Endothelial cell of umbilical vein (primary cell): Measurements from ENCODE around the gene TBC1D30. TPM values are rescaled to one million over a fixed set of nuclear protein-coding genes. Genes with fewer than 3 reads are reported as not detected.

Experiments
- BruUV-seq: library from RNA; stranded (reverse); fragments of 400-500 nt; replicated peaks from 2 replicates; lab custom pipeline; 2021; lab: Mats Ljungman, UMichigan
- CTCF ChIA-PET: fragments of 300-600, 350-600 bp; sonication (Branson Sonifier 250); formaldehyde crosslinking; loops from one replicate; lab custom pipeline; 2021; ENCODE audit warnings: antibody characterized with exemption, inconsistent platforms; lab: Charles Lee
- POLR2A ChIA-PET: fragments of 300-600, 350-600 bp; sonication (Branson Sonifier 250); formaldehyde crosslinking; loops from one replicate; lab custom pipeline; 2021; ENCODE audit warnings: antibody characterized with exemption, inconsistent platforms; lab: Charles Lee
- DNase-seq: peaks from one replicate; pipeline ENCODE4 v3.0.0-alpha.2; 2011; ENCODE audit warnings: low read depth, low spot score
- FAIRE-seq: peaks from 2 replicates; lab custom pipeline; 2011; peaks lifted over from hg19 to GRCh38; lab: Jason Lieb, UNC
- H2AFZ ChIP-seq: 2 replicates; pipeline ENCODE4 v1.6.0; 2012; ENCODE audit warnings: low read depth, low read length, control low read depth, inconsistent platforms
- H3K27ac ChIP-seq: 2 replicates; pipeline ENCODE4 v1.5.1; 2011; ENCODE audit warnings: low read depth, mild to moderate bottlenecking, control low read depth, low read length, moderate library complexity; ENCODE audit not compliant: insufficient read depth
- H3K27me3 ChIP-seq, 2 experiments: 2 replicates each; pipeline versions ENCODE4 v1.6.0 to v1.6.1; 2011; ENCODE audit warnings: low read length in 2 of 2, mixed read lengths in 1 of 2; ENCODE audit not compliant: control insufficient read depth in 2 of 2, insufficient read depth in 2 of 2
- H3K36me3 ChIP-seq, 2 experiments: 2 replicates in 1 of 2; 3 replicates in 1 of 2; pipeline ENCODE4 v1.5.1; 2011; ENCODE audit warnings: low read length in 2 of 2, mild to moderate bottlenecking in 1 of 2, moderate library complexity in 1 of 2; ENCODE audit not compliant: control insufficient read depth in 2 of 2, insufficient read depth in 2 of 2; ENCODE audit errors: extremely low read depth in 1 of 2
- H3K4me1 ChIP-seq: 3 replicates; pipeline ENCODE4 v1.5.1; 2011; ENCODE audit warnings: mild to moderate bottlenecking, low read length; ENCODE audit not compliant: control insufficient read depth, insufficient read depth; ENCODE audit errors: extremely low read depth
- H3K4me2 ChIP-seq: 2 replicates; pipeline ENCODE4 v1.6.1; 2011; ENCODE audit warnings: low read length, control low read depth, mixed read lengths; ENCODE audit not compliant: insufficient read depth
- H3K4me3 ChIP-seq, 3 experiments: fragments of 200-600 bp in 1 of 3; sonication (generic), shearing (Covaris generic) in 1 of 3; replicated peaks in 1 of 3; 2 replicates each; pipeline ENCODE4 v1.5.1; 2011 to 2016; ENCODE audit warnings: control low read depth in 3 of 3, low read length in 3 of 3, mild to moderate bottlenecking in 2 of 3, inconsistent platforms in 1 of 3, low read depth in 1 of 3, moderate library complexity in 1 of 3; ENCODE audit not compliant: insufficient read depth in 1 of 3
- H3K79me2 ChIP-seq: 2 replicates; pipeline ENCODE4 v1.6.0; 2012; ENCODE audit warnings: low read length, inconsistent platforms; ENCODE audit not compliant: control insufficient read depth, insufficient read depth
- H3K9ac ChIP-seq: replicated peaks from 2 replicates; pipeline ENCODE3; 2011; ENCODE audit warnings: low read length, control low read depth; ENCODE audit not compliant: insufficient read depth; ENCODE audit errors: extremely low read depth
- H3K9me1 ChIP-seq: replicated peaks from 3 replicates; pipeline ENCODE4 v1.6.0; 2011; ENCODE audit warnings: mild to moderate bottlenecking, low read length; ENCODE audit not compliant: control insufficient read depth, insufficient read depth; ENCODE audit errors: extremely low read depth
- H3K9me3 ChIP-seq: replicated peaks from 2 replicates; pipeline ENCODE4 v1.5.1; 2012; ENCODE audit warnings: low read length, inconsistent platforms; ENCODE audit not compliant: control insufficient read depth, insufficient read depth
- H4K20me1 ChIP-seq: replicated peaks from 2 replicates; pipeline ENCODE3; 2011; ENCODE audit warnings: mild to moderate bottlenecking, low read length; ENCODE audit not compliant: control insufficient read depth, insufficient read depth; ENCODE audit errors: extremely low read depth
- CTCF ChIP-seq, 2 donors: IDR thresholded peaks; 1 replicate in 1 of 2; 2 replicates in 1 of 2; pipeline ENCODE4 v1.5.1; 2011; ENCODE audit warnings: low read length in 2 of 2, mild to moderate bottlenecking in 2 of 2, moderate library complexity in 2 of 2, control low read depth in 1 of 2, inconsistent platforms in 1 of 2, low read depth in 1 of 2; ENCODE audit not compliant: insufficient read depth in 1 of 2; ENCODE audit errors: extremely low read depth in 1 of 2
- EZH2 ChIP-seq: IDR thresholded peaks from 2 replicates; pipeline ENCODE4 v1.6.1; 2012; ENCODE audit warnings: borderline replicate concordance, low read depth, mild to moderate bottlenecking, moderate library complexity, low read length, inconsistent platforms; ENCODE audit not compliant: severe bottlenecking
- FOS ChIP-seq: IDR thresholded peaks from 2 replicates; pipeline ENCODE4 v1.6.1; 2011; ENCODE audit warnings: mild to moderate bottlenecking, low read length, moderate library complexity, borderline replicate concordance; ENCODE audit not compliant: insufficient read depth
- GATA2 ChIP-seq: IDR thresholded peaks from 2 replicates; pipeline ENCODE4 v1.7.0; 2011; ENCODE audit warnings: low read depth, mild to moderate bottlenecking, moderate library complexity, mixed read lengths, low read length; ENCODE audit not compliant: insufficient read length, insufficient read depth
- JUN ChIP-seq: IDR thresholded peaks from 2 replicates; pipeline ENCODE4 v1.6.1; 2011; ENCODE audit warnings: borderline replicate concordance, low read depth; ENCODE audit not compliant: insufficient read length, insufficient read depth
- MAX ChIP-seq: IDR thresholded peaks from 2 replicates; pipeline ENCODE4 v1.6.1; 2011; ENCODE audit not compliant: insufficient read depth, insufficient read length
- MYC ChIP-seq: IDR thresholded peaks from one replicate; pipeline ENCODE4 v1.6.1; 2011; ENCODE audit warnings: mild to moderate bottlenecking, low read depth, low read length
- POLR2A ChIP-seq: IDR thresholded peaks from 2 replicates; pipeline ENCODE4 v1.6.1; 2012; ENCODE audit warnings: low read depth, mild to moderate bottlenecking, control low read depth, low read length
- POLR2AphosphoS5 ChIP-seq: IDR thresholded peaks from 2 replicates; pipeline ENCODE4 v1.6.1; 2012; ENCODE audit warnings: low read depth, mild to moderate bottlenecking, control low read depth, low read length, moderate library complexity; ENCODE audit not compliant: insufficient read depth
- dilution Hi-C: fragments of 300-500 bp; cut with MboI; formaldehyde crosslinking; loops from one replicate; pipeline ENCODE4 v1.15.0; 2019; ENCODE audit warnings: low sequenced_read_pairs; ENCODE audit not compliant: extremely low pct_ligation_motif_present
- intact Hi-C: fragments of 100-400 bp; cut with micrococcal nuclease; formaldehyde crosslinking; loops from one replicate; pipeline ENCODE4 v1.10.0; 2022
- polyA plus RNA-seq, 4 experiments: library from polyadenylated mRNA; depleted of rRNA in 3 of 4; stranded (reverse) in 3 of 4; unstranded in 1 of 4; fragments of >200 nt; gene quantifications; 2 replicates each; pipeline versions ENCODE4 v1.2.1 to v1.2.3, GENCODE V29; 2011 to 2012; ENCODE audit warnings: missing spikeins in 1 of 4
- total RNA-seq: library from RNA; stranded (reverse); gene quantifications from 2 replicates; pipeline ENCODE4 v1.2.3, GENCODE V29; 2021

Gene TBC1D30
- total and polyA plus RNA-seq, 2 donors (not counting 3 experiments of a cell fraction or from before 2014, with no cell fraction given): 4.4 to 7.6 TPM

- Histone ChIP-seq H3K4me2 (no peak overlapping the region), H3K9me3 (no peaks in the 10 kb centered on the region), H4K20me1 (no peaks in the 10 kb centered on the region), H2AFZ (no peak overlapping the region), H3K4me1 (no peaks in the 10 kb centered on the region), H3K9ac (no peak overlapping the region), H3K27me3 (peaks cover 12 to 13% of the 10 kb centered on the region in 2 experiments), H3K27ac (no peak overlapping the region), H3K9me1 (no peaks in the 10 kb centered on the region), H3K79me2 (no peaks in the 10 kb centered on the region), H3K4me3 (no peak overlapping the region), H3K36me3 (no peaks in the 10 kb centered on the region)
- FAIRE-seq (no peak), DNase-seq (no peak)
- no TSS peak for BruUV-seq
- dilution Hi-C loops: no loop called here
- POLR2A ChIA-PET: no interaction called here
- intact Hi-C loops: no loop called here
- CTCF ChIA-PET: no interaction called here
- no peak for TF ChIP-seq CTCF (IDR thresholded peaks at IDR 0.05; ENCODE audit: extremely low read depth in 1 of 2, insufficient read depth in 1 of 2, low read depth in 1 of 2, low read length in 2 of 2)
- TF ChIP-seq POLR2AphosphoS5: no peak
- no peak for TF ChIP-seq GATA2
- TF ChIP-seq EZH2: no peak
These were observed 94.4 kb downstream of the TBC1D30 start for GRCh38 chr12:64918801-64919200.

DNA sequence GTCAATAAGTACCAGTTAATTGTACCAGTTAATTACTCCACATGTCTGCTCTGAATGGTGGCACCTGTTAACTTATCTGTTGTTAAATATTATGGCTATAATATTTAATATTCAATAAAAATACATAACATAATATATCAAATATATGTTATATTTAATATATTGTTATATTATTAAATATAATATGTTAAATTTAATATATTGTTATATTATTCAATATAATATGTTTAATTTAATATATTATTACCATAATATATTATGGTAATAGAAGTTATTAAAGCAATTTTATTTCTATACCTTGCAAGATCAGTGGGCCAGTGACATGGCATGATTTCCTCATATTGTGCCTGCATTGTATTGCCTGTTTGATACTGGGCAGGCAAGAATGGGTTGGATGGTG is 98.4 kb downstream of the TBC1D30 start:
- no TSS peak for BruUV-seq
- intact Hi-C loops: no loop called here
- dilution Hi-C loops: no loop called here

More for the DNA sequence above, 98.4 kb downstream of the TBC1D30 start:
- Histone ChIP-seq H3K9ac (no peak overlapping the region), H3K27me3 (peaks cover 7 to 9% of the 10 kb centered on the region in 2 experiments), H3K4me1 (no peaks in the 10 kb centered on the region), H3K9me3 (no peaks in the 10 kb centered on the region), H4K20me1 (no peaks in the 10 kb centered on the region), H3K36me3 (no peaks in the 10 kb centered on the region), H2AFZ (no peak overlapping the region), H3K79me2 (no peaks in the 10 kb centered on the region), H3K9me1 (no peaks in the 10 kb centered on the region), H3K27ac (no peak overlapping the region), H3K4me3 (no peak overlapping the region), H3K4me2 (no peak overlapping the region)
- no peak for DNase-seq
- TF ChIP-seq JUN (no peak), GATA2 (no peak), FOS (no peak), POLR2AphosphoS5 (no peak), EZH2 (no peak), MYC (no peak), CTCF (IDR thresholded peaks at IDR 0.05; ENCODE audit: extremely low read depth in 1 of 2, insufficient read depth in 1 of 2, low read depth in 1 of 2, low read length in 2 of 2) (no peak), MAX (no peak), POLR2A (no peak)
- FAIRE-seq: no peak
- ChIA-PET POLR2A (no interaction called here), CTCF (no interaction called here)
